Activated T-helper 1 cell treated with Interleukin-2 at 50 U/mL for 16 hours (primary cell): ENCODE results near the gene CERS2.

ENCODE experiments used
- DNase-seq: peaks from one replicate; pipeline ENCODE4 v3.0.0-alpha.2; 2020; ENCODE audit warnings: low read depth

Gene CERS2

GRCh38 chr1:150974580-150975478, at the start of gene CERS2:
TSS of gene CERS2 (minus strand) at chr1:150974835. CDS start at chr1:150969090, 5,745 bp downstream.
- peak; percentile 77 for DNase-seq

- no peak for DNase-seq
Measured at GRCh38 chr1:151013518-151013917, 38.9 kb upstream of the CERS2 start.

GRCh38 chr1:151012684-151013471, 38.2 kb upstream of the CERS2 start:
- no peak for DNase-seq

- no peak for DNase-seq
Measured at GRCh38 chr1:151011154-151011850, 36.7 kb upstream of the CERS2 start.

- no peak for DNase-seq
Measured at GRCh38 chr1:151010346-151010726, 35.7 kb upstream of the CERS2 start.

- no peak for DNase-seq
Measured at GRCh38 chr1:151009674-151010345, 35.2 kb upstream of the CERS2 start.

- DNase-seq = no peak
Measured at GRCh38 chr1:151009206-151009587, 34.6 kb upstream of the CERS2 start.

GRCh38 chr1:151008244-151009205, 33.9 kb upstream of the CERS2 start, which contains the start of gene PRUNE1:
TSS of gene PRUNE1 (plus strand) at chr1:151008449. CDS start at chr1:151008633, 184 bp downstream.
- peak; percentile 94 for DNase-seq

GRCh38 chr1:151007853-151008243, 33.2 kb upstream of the CERS2 start:
- DNase-seq = no peak

- DNase-seq = no peak
Measured at GRCh38 chr1:151006327-151007052, 31.9 kb upstream of the CERS2 start, which contains the start of gene MINDY1. TSS of gene MINDY1 (minus strand) at chr1:151006902. CDS start at chr1:151002617, 4,285 bp downstream.

GRCh38 chr1:151005729-151006319, 31.2 kb upstream of the CERS2 start:
- no peak for DNase-seq

- no peak for DNase-seq
Measured at GRCh38 chr1:151003180-151003579, 28.5 kb upstream of the CERS2 start.

- DNase-seq = no peak
Measured at GRCh38 chr1:151002611-151003010, 28.0 kb upstream of the CERS2 start.

- no peak for DNase-seq
Measured at GRCh38 chr1:151002051-151002450, 27.4 kb upstream of the CERS2 start.

GRCh38 chr1:151001602-151002001, 27.0 kb upstream of the CERS2 start:
- no peak for DNase-seq

GRCh38 chr1:151000408-151000807, 25.8 kb upstream of the CERS2 start:
- no peak for DNase-seq

GRCh38 chr1:150999926-151000325, 25.3 kb upstream of the CERS2 start:
- no peak for DNase-seq

GRCh38 chr1:150999051-150999674, 24.5 kb upstream of the CERS2 start:
- no peak for DNase-seq

- no peak for DNase-seq
Measured at GRCh38 chr1:150997949-150998348, 23.3 kb upstream of the CERS2 start.
